ENCODE measurements around the gene YBX2.
"Not testable (repeated sequence)": the region's sequence is repeated elsewhere in the genome, so short reads cannot be mapped to it uniquely, and the experiment has no call there.

DNA sequence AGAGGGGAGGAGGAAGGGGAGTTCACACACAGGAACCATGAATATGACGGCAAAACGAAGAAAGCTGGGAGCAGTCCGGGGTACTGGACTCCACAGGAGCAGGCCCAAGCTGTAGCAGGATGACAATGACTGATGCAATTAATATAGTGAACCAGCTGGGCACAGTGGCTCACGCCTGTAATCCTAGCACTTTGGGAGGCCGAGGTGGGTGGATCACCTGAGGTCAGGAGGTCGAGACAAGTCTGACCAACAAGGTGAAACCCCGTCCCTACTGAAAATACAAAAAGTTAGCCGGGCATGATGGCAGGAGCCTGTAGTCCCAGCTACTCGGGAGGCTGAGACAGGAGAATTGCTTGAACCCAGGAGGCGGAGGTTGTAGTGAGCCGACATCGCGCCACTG is 41.3 kb upstream of the YBX2 start:
- TF ChIP-seq POLR2A (IDR thresholded peaks at IDR 0.05; ENCODE audit: extremely low read depth, insufficient read length) = not testable (repeated sequence)
- TF ChIP-seq, protein P1, sequence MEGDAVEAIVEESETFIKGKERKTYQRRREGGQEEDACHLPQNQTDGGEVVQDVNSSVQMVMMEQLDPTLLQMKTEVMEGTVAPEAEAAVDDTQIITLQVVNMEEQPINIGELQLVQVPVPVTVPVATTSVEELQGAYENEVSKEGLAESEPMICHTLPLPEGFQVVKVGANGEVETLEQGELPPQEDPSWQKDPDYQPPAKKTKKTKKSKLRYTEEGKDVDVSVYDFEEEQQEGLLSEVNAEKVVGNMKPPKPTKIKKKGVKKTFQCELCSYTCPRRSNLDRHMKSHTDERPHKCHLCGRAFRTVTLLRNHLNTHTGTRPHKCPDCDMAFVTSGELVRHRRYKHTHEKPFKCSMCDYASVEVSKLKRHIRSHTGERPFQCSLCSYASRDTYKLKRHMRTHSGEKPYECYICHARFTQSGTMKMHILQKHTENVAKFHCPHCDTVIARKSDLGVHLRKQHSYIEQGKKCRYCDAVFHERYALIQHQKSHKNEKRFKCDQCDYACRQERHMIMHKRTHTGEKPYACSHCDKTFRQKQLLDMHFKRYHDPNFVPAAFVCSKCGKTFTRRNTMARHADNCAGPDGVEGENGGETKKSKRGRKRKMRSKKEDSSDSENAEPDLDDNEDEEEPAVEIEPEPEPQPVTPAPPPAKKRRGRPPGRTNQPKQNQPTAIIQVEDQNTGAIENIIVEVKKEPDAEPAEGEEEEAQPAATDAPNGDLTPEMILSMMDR (IDR thresholded peaks at IDR 0.05; ENCODE audit: low read depth, low read length) = not testable (repeated sequence)
